Ovary (tissue), 9 donors: ENCODE results near the gene CLCN1. TPM values are rescaled to one million over a fixed set of nuclear protein-coding genes. Genes with fewer than 3 reads are reported as not detected.

Source experiments
- DNase-seq, 5 donors: peaks; one replicate each; pipeline ENCODE4 v3.0.0-alpha.2; 2019 to 2020
- H3K27ac ChIP-seq, 2 donors: fragments of 200-600 bp; one replicate each; pipeline versions ENCODE4 v1.5.1 to v1.8.0; 2019 to 2022
- H3K27me3 ChIP-seq: fragments of 200-600 bp; one replicate; pipeline ENCODE4 v1.8.0; 2022
- H3K36me3 ChIP-seq: fragments of 200-600 bp; sonication (generic); one replicate; pipeline ENCODE4 v1.5.1; 2019
- H3K4me1 ChIP-seq: one replicate; pipeline ENCODE4 v1.8.1; 2013; ENCODE audit warnings: mild to moderate bottlenecking, moderate library complexity; ENCODE audit not compliant: insufficient read depth
- H3K4me3 ChIP-seq: fragments of 200-600 bp; sonication (generic); one replicate; pipeline ENCODE4 v1.5.1; 2017
- H3K9me3 ChIP-seq, 2 donors: fragments of 200-600 bp in 1 of 2; sonication (generic) in 1 of 2; one replicate each; pipeline versions ENCODE4 v1.5.1 to v1.8.1; 2013 to 2019; ENCODE audit warnings: mild to moderate bottlenecking in 1 of 2, moderate library complexity in 1 of 2
- EP300 ChIP-seq: sonication (generic); formaldehyde crosslinking; IDR thresholded peaks from one replicate; pipeline ENCODE4 v1.6.1; 2017; ENCODE audit warnings: antibody characterized with exemption
- POLR2A ChIP-seq: fragments of 450-650 bp; IDR thresholded peaks from one replicate; pipeline ENCODE4 v1.6.1; 2017; ENCODE audit warnings: antibody characterized with exemption, mild to moderate bottlenecking, moderate library complexity
- WGBS, 3 donors: extraction: QIAGEN DNeasy Blood & Tissue Kit in 1 of 3; methylation state at CpG; one replicate each; pipeline versions ENCODE4 v1.1.5 to v1.1.7; 2013 to 2017; 5-methylcytosine and 5-hydroxymethylcytosine counted together
- intact Hi-C, 4 donors: fragments of 100-400 bp; cut with DNase I; formaldehyde crosslinking; loops; one replicate each; pipeline versions ENCODE4 v1.11.0 to v1.15.1; 2022 to 2023
- polyA plus RNA-seq, 2 donors: library from polyadenylated mRNA; stranded (reverse); fragments of 200-250 nt in 1 of 2; fragments of 350-450 nt in 1 of 2; fragmentation: Illumina TruSeq in 1 of 2; extraction: RNeasy Lipid Tissue Mini Kit (QIAGEN cat#74804) in 1 of 2; gene quantifications; one replicate each; pipeline ENCODE4 v1.2.3, GENCODE V29; 2013 to 2014
- total RNA-seq, 7 donors: library from RNA; depleted of rRNA in 2 of 7; stranded (reverse); fragments of >200 nt in 2 of 7; fragmentation: NEBNext Ultra II Directional in 3 of 7; extraction: Animal tissue kit (Norgen Biotek cat#: 25700) in 3 of 7; gene quantifications; one replicate each; pipeline versions ENCODE4 v1.1.0 to v1.2.4, GENCODE V29; 2016 to 2023
- TF ChIP-seq, protein P1 (sequence below), 3 donors: fragments of 450-650 bp in 2 of 3; fragments of 200-600 bp in 1 of 3; IDR thresholded peaks; one replicate each; pipeline versions ENCODE4 v1.5.1 to v1.8.0; 2016 to 2022; ENCODE audit warnings: antibody characterized with exemption in 3 of 3, mild to moderate bottlenecking in 1 of 3
- donor health status: DM: no; HTN: no; CAD: no; lungs with moderate emphysema.
- donor health status: DM: no; HTN: no; CAD: no.
- donor health status: Bipolar disorder and iron deficiency.
- donor health status: DM: yes; HTN: yes; CAD: no.
- donor health status: DM: no; HTN: no; CAD: no.
- donor health status: DM: yes; HTN: yes; CAD: no.

The CLCN1 gene
- total and polyA plus RNA-seq, 9 donors, result 0.10 TPM; not detected in 8

DNA sequence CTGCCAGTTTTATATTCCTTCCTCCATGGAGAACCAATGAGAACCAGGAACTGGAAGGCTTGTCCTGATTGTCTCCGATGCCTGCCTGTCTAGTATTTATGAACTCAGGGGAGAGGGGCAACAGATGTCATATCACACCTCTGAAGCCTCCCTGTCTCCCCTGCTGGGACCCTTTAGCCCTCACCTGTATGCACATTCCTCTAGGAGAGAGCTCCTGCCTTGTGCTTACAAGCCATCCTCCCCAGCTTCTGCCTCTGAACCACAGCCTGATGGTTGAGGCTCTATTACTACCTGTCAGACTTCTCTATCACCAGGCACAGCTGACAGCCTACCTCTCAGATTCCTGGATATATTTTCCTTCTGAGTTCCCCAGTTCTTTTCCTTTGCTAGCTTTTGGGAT is 52.5 kb downstream of the CLCN1 start:
- no peak for DNase-seq
- TF ChIP-seq POLR2A (no peak), EP300 (no peak)
- TF ChIP-seq, protein P1, sequence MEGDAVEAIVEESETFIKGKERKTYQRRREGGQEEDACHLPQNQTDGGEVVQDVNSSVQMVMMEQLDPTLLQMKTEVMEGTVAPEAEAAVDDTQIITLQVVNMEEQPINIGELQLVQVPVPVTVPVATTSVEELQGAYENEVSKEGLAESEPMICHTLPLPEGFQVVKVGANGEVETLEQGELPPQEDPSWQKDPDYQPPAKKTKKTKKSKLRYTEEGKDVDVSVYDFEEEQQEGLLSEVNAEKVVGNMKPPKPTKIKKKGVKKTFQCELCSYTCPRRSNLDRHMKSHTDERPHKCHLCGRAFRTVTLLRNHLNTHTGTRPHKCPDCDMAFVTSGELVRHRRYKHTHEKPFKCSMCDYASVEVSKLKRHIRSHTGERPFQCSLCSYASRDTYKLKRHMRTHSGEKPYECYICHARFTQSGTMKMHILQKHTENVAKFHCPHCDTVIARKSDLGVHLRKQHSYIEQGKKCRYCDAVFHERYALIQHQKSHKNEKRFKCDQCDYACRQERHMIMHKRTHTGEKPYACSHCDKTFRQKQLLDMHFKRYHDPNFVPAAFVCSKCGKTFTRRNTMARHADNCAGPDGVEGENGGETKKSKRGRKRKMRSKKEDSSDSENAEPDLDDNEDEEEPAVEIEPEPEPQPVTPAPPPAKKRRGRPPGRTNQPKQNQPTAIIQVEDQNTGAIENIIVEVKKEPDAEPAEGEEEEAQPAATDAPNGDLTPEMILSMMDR (IDR thresholded peaks at IDR 0.05), result no peak
- Histone ChIP-seq H3K27me3 (no peaks in the 10 kb centered on the region), H3K4me3 (no peak overlapping the region), H3K27ac (no peak overlapping the region), H3K9me3 (no peaks in the 10 kb centered on the region), H3K36me3 (no peaks in the 10 kb centered on the region), H3K4me1 (no peaks in the 10 kb centered on the region)
- 87 to 100% (median 95%) methylated on average over 1 of the region's 1 CpG for WGBS, 3 donors
- intact Hi-C loops, result no loop called here

DNA sequence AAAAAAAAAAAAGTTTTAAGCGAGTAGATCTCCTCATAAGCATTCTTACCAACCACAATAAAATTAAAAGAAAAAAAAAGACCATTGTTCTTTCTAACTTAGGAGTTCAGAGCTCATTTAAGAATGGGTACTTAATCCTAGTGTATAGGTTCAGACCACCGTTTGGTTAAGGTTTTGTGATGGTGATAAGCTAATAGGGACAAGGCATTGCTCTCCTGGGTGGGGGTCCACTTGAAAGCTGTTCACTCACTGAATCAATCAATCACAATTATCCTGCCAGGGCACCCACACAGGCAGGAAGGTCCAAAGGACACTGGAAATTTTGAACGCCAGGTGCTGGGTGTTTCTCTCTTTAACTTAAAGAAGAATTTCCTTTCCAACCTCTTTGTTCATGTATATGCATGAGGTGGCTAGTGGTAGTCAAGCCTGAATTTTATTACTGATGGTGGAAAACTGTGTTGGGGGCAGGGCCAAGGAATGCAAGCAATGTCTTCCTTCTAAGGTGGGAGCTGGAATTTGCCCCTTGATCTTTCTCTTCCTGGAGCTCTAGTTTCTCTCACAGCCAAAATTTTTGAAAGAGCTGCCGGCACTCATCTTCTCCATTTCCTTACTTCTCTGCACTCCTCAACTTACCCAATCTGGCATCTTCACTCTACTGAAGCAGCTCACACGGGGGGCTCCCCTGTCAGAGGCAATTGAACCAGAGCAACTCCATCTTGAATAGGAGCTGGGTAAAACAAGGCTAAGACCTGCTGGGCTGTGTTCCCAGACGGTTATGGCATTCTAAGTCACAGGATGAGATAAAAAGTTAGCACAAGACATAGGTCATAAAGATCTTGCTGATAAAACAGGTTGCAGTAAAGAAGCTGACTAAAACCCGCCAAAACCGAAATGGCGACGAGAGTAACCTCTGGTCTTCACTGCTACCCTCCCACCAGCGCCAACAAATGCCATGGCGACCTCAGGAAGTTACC is 54.1 kb downstream of the CLCN1 start:
- intact Hi-C loops, result no loop called here
- no peaks in the 10 kb centered on the region for H3K36me3 ChIP-seq
- no peaks in the 10 kb centered on the region for H3K9me3 ChIP-seq
- no peak for DNase-seq
- 78 to 81% (median 78%) methylated on average over 12 of the region's 12 CpGs for WGBS, 3 donors
- TF ChIP-seq, protein P1 (IDR thresholded peaks at IDR 0.05), result no peak
- no peak for TF ChIP-seq EP300
- TF ChIP-seq POLR2A, result no peak
- H3K4me3 ChIP-seq, result no peak overlapping the region
- H3K27me3 ChIP-seq, result no peaks in the 10 kb centered on the region
- H3K27ac ChIP-seq, result no peak overlapping the region
- no peaks in the 10 kb centered on the region for H3K4me1 ChIP-seq

DNA sequence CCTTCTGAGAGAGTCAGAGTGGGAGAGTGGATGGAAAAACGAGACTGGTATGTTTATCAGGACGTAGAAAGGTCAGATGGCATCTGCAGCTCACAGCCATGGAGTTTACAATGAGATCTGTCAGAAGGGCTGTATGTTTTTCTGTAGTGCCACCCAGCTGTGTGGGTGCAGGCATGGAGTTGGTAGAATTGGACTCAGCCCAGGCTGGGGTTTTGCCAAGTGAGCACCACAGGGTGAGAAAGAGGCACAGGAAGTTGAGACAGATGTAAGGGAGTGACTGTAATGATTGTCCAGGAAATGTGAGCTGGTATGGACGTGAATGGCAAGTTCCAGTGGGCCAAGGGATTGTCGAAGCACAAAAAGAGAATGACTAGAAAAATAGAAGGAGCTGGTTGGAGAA is 56.2 kb downstream of the CLCN1 start:
- 62 to 65% (median 63%) methylated on average over 4 of the region's 4 CpGs for WGBS, 3 donors
- Histone ChIP-seq H3K9me3 (no peaks in the 10 kb centered on the region), H3K4me3 (no peak overlapping the region), H3K27ac (no peak overlapping the region), H3K4me1 (no peaks in the 10 kb centered on the region), H3K27me3 (no peaks in the 10 kb centered on the region), H3K36me3 (no peaks in the 10 kb centered on the region)
- DNase-seq, result no peak
- TF ChIP-seq EP300, result no peak
- TF ChIP-seq, protein P1 (IDR thresholded peaks at IDR 0.05), result no peak
- no peak for TF ChIP-seq POLR2A
- intact Hi-C loops, result no loop called here

DNA sequence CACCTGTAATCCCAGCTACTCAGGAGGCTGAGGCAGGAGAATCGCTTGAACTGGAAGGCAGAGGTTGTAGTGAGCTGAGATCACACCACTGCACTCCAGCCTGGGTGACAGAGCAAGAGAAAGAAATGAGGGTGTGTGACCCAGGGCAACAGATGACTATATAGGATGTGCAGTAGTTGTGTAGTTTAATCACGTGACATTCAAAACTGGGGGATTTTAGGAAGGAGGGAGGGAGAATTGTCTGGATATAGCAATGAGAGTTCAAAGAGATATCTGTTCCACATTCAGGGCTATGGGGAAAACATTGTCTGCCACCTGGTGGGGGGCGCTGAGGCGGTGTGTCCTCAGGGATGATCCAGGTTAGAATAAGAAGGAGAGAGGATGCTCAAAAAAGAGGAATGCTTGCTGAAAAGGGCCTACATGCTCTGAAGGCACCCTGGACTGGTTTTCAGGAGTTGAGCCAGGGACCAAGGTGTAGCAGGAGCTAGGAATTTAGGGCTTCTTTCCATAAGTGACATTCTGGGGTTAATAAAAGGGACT is 57.4 kb downstream of the CLCN1 start:
- Histone ChIP-seq H3K4me3 (no peak overlapping the region), H3K36me3 (no peaks in the 10 kb centered on the region), H3K4me1 (no peaks in the 10 kb centered on the region), H3K27me3 (no peaks in the 10 kb centered on the region), H3K9me3 (no peaks in the 10 kb centered on the region), H3K27ac (no peak overlapping the region)
- intact Hi-C loops, result no loop called here
- DNase-seq, result no peak
- 79 to 89% (median 83%) methylated on average over 4 of the region's 4 CpGs for WGBS, 3 donors
- TF ChIP-seq, protein P1 (IDR thresholded peaks at IDR 0.05), result no peak
- no peak for TF ChIP-seq EP300
- no peak for TF ChIP-seq POLR2A
